Stimulated activated CD4-positive, alpha-beta T cell treated with anti-CD3 and anti-CD28 coated beads, Interleukin-15, amount 100 ng/mL, for 1 hour (primary cell): ENCODE results near the gene ECI2.

Experiments
- DNase-seq, 2 donors: peaks; one replicate each; pipeline ENCODE4 v3.0.0-alpha.2; 2020; ENCODE audit warnings: low read depth in 1 of 2, low spot score in 1 of 2

The ECI2 gene

DNA sequence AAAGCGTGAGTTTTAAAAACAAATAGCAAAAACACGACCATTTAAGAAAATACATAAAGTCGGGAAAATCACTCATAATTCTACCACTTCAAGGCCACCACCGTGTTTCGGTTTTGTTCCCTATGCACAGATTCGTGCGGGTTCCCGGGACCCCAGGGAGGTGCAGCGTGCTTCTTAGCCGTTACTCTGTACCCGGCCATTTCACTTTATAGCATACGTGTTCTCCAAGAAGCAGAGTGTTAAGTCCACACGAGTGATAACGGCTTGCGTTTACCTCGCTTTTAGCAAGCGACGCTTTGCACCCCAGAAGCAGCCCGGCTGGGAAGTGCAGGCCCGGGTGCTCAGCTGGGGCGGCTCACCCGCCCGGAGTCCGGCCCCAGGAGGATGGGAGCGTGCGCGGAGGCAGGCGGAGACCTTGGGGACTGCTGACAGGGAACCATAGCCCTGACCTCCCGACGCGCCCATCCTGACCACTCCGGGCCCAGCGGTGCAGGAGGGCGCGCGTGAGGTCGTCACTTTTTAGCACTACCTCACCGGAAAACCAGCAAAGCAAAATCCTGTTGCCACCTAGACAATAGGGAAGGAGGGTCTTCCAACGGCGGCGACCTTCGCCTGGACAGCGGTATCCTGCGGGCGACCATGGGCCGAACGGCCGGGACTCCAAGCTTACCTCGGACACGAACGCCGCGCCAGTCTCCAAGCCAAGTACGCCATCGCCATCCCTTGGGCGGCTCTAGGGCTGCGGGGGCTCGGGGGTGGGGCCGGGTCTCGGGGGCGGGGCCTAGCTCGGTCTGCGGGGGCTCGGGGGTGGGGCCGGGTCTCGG is at the start of gene ECI2:
Gene ECI2 (minus strand): TSS at position 735 of the 824 bp plus-strand sequence. CDS start 15 bp downstream, at position 720.
- DNase-seq, result peak in 1 of 2 donors; percentile 23

DNA sequence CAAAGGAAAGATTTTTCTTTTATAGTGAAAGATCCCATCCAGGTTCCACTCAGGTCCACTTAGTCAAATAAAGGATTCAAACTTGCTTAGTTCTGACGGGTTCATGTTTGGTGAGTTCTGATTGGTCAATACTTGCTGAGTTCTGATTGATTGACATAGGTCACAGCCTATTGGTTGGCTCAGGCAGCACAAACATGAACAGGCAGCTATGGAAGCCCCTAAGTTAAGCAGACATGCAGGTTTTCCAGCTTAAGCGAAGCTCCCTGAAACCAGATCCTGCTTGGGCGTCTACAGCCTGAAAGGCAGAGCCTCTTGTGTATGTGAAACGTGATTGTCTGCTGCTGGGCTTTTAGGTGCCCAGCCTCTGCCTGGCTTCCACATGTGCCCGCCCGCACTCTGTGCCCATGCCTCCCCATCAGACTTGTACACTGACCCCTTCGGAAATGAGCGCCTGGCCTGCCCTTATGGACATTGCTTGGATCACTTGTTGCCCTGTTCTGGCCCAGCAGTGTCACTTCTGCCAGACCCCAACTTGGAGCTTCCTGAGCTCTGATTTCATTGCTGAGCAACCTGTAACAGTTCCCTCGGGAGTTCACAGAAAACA is 45.4 kb upstream of the ECI2 start:
- DNase-seq, result no peak

GRCh38 chr6:4179960-4180651 is 44.7 kb upstream of the ECI2 start:
- no peak for DNase-seq

- no peak for DNase-seq
Observed at GRCh38 chr6:4178737-4179333, 43.5 kb upstream of the ECI2 start.

- no peak for DNase-seq
Observed at GRCh38 chr6:4176907-4177306, 41.5 kb upstream of the ECI2 start.

DNA sequence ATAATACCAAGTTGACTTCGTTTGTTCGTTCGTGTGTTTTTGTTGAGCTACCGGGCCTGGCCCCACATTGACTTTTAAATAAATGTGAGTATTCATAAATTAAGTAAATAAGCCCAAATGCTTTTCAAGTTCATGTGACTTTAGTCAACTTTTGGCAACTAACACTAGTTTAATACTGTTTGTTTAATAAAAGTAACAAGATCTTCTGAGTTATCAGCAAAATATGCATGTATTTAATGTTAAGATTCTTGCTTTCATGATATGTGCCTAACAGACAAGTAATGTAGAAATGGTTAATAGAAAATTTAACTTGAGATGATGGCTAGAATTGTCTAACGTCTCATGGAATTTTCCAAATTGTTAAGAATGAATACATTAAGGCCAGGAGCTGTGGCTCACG is 38.7 kb upstream of the ECI2 start:
- no peak for DNase-seq

GRCh38 chr6:4172368-4172767 is 37.0 kb upstream of the ECI2 start:
- no peak for DNase-seq

DNA sequence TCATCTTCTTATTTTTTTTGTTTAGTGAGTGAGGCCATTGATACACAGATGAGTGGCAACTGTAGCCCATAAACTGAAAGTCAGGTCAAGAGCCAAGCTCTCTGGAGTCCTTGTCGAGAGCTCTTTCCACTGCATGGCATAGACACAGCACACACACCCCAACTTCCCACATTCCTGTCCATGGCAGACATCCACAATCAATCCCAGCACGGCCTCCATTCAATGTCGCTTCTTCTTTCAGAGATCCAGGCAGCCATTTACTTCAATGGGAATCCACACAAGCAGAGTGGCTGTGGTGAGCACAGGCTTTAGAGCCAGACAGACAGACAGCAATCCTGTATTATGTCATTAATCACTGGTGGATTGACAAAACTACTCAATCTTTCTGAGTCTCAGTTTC is 34.9 kb upstream of the ECI2 start:
- DNase-seq, result no peak

DNA sequence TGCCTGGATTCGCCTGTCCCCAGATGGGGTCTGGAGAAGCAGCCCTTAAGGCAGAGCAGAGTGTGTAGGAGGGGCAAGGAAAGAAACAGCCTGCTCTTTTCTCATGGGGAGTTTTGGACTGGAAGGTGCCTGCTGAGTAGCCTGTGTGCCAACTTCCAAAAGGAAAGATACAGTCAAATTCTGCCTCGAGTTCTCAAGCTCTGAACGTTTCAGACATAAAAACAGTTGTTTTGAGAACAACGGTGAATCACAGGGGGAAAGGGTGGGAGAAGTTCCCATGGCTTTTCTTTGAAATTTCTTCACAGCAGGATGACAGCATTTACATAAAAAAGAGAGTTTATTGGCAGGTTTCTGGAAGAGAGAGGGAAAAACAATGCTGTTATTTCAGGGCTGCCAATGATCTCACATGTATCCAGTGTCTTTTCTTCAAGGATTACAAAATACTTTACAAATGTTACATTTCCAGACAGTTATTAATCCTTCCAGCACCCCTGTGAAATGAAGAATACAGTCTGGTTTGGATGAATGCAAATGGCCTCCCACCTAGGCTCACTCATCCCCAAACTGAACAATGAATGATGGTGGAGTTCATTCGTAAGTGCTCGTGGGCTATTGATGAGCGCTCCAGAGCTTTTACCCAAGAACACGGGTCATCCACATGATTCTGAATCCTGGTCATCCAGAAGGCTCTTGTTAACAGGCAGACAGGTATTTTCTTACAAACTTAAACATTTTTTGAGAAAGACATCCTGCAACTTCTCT is 33.8 kb upstream of the ECI2 start:
- DNase-seq, result no peak

DNA sequence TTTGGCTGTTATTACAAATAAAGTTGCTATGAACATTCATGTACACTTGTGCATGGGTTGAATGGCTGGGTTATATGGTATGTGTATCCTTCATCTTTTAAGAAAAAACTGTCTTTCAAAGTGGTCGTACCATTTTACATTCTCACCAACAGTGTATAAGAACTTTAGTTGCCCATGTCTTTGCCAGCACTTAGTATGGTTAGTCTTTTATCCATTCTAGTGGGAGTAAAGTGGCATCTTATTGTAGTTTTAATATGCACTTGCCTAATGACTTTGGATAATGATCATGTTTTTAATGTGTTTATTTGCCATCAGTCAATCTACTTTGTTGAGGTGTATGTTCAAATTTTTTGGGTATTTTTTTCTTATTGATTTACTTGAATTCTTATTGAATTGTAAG is 32.5 kb upstream of the ECI2 start:
- no peak for DNase-seq

DNA sequence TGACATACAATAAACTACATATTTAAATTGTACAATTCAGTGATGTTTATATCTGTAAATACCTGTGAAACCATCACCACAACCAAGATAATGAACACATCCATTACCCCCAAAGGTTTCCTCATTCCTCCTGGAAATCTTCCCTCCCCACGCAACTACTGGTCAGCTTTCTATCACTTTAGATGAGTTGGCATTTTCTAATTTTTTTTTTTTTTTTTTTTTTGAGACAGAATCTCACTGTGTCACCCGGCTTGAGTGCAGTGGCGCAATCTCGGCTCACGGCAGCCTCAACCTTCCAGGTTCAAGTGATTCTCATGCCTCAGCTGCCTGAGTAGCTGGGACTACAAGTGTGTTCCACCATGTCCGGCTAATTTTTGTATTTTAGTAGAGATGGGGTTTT is 31.7 kb upstream of the ECI2 start:
- DNase-seq, result no peak

- no peak for DNase-seq
Observed at GRCh38 chr6:4164456-4164855, 29.1 kb upstream of the ECI2 start.

DNA sequence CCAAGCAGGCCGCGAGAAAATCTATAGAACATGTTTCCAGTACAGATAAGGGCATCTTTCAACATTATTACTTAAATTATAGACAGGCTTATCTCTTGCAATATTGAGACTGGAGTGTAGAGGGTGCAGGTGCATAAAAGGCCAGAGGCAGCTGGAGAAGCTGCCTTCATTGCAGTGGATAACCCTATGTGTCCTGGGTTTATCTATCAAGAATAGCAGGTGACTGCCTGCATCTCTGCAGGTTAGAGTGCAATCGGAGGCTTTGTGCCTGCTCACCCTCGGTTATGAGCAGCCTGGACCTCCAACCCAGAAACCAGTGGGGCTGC is 28.7 kb upstream of the ECI2 start:
- DNase-seq, result no peak

DNA sequence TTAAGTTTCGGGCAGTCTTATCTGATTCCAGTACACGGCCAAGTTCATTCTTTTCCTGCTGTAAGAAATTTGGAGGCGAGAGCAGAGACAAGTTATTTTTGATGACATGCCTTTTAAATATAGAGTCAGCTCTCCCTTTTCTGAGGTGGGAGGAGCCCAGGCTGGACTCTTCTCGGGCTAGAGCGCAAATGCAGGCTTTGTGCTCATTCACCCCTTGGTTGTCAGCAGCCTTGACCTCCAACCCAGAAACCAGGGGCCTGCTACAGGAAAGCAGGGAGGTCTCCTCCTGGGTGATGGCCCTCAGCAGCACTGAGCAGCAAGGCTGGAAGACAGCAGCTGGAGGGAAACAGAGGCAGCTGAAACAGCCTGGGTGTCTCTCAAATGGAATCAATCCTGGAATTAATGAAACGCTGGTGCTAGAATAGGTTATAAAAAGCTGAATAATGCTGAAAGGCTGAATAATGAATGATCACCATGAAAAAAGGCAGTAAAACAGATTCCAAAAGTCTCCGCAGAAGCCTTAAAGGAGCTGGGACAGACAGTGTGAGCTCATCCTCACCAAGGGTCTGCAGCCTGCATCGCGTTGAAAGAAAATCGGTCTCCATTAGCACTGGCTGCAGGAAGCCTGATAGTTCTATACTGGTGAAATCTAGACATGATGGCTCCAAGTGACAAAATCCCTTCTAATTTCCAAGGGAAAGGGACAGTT is 28.2 kb upstream of the ECI2 start:
- DNase-seq, result no peak

DNA sequence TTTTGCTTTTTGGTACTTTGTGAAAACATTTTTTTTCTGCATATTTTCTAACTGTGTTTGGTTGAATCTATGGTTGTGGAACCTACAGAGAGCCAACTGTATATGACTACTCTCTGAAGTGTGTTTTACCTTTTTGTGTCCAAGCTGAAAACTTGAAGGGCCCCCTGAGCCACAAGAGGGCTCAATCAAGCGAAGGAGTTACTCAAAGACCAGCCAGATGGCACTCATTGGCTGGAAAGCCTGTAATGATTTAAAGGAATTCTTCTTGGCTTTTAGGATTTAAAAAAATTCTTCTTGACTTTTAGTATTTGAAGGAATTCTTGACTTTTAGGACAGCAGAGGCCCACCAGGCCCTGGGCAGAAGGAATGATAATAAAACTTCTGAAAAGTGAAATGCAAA is 27.0 kb upstream of the ECI2 start:
- no peak for DNase-seq

DNA sequence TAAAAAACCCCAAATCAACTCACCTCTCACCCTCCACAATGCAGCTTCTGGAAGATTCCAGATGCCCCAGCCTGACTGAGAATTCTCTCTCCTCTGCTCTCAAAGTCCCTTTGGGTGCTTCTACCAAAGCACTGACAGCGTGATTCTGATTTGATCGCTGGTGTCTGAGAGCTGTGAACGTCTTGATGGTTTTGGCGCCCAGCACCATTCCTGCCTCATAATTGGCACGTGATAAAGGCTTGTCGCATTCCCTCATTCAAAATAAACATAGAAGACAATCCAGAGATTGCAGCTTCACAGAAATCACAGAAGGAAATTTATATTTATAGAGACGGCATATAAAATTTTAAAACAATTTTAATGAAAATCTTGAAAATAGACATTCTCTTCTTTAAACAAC is 24.1 kb upstream of the ECI2 start:
- DNase-seq, result no peak

DNA sequence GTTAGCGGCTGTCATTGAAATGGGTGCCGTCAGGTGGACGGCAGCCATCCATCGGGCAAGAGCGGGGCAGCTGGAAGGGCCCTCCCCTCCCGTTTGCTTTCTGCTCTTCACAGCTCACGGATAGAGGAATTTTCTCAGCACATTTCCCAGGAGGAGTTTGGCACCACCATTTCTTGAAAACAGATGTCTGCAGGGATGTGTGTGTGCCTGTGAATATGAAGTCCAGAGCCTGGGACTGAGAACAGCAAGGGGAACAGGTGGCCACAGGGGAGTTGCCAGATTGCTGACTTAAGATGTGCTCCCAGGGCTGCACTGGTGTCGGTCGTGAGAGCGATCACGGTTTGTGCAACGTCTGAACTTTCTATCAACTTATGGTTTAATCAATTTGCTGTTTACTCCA is 22.1 kb upstream of the ECI2 start:
- DNase-seq, result no peak

DNA sequence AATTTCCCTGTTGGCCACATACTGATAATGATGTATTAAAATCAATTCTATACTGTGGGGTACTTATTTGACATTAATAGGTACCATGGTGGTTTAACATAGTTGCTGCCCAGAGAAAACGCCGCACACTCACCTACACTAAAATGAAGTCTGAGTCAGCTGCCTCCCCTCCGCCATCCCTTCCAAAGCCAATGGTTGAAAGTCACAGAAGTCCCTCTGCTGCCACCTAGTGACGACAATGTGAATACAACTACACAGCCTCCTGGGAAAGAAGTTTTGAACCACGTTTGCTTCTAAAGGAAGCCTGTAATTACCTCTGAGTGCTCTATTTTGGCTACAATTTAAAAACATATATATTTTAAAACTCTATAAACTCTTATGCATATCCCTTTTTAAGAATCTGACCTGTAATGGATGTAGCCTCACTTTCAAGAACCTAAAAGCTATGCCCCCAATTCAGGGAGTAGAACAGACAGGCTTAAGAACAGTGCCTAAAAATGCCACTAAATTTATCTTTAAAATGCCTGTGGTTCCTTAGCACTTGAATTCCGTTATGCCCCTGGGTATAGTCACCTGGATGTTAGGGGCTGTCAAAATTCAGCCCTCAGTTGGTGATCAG is 20.6 kb upstream of the ECI2 start:
- peak; percentile 35 to 49 for DNase-seq

DNA sequence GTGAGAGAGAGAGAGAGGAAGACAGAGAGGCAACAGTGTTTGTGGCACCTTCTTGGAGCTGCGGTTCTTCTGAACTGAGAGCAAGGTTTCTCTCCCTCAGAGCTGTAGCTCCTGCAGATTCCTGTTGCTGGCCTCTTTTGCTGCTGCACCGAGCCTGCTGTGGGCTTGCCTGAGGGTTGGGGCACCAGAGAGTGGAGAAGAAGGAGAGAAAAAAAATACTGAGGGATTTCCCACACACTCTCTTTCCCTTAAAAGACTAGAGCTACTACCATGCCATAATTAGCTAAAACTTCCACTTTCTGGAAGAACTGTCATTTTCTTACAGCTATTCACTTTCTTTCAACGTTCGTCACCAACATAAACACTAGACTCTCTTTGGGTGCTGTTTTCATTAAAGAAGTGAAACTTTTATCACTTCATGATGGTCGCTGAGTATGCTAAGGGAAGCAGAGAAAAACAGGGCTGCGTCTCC is 18.2 kb upstream of the ECI2 start:
- DNase-seq, result no peak

DNA sequence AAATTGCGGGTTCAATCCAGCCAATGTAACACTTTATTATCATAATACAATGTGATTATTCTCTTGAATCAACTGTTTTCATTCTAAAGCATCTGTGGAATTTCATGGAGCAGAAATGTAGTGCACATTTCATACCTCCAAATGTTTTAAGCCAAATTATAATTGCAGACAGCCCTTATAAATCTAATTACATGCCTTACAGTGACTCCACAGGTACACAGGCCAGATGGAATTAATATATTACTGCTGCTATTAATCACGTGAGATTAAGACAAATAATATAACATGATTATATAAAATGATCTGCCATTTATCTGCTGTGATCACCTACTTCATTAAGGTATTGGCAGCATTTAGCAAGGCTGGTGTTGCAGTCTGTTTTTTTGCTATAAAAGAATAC is 9.7 kb upstream of the ECI2 start:
- DNase-seq, result no peak
